NCI-H2081 (cell line): ENCODE data around the gene CFAP47.

Experiments used
- DNase-seq, 2 experiments: peaks; one replicate each; lab custom pipeline; 2025; lab: John Stamatoyannopoulos, UW

Gene CFAP47

DNA sequence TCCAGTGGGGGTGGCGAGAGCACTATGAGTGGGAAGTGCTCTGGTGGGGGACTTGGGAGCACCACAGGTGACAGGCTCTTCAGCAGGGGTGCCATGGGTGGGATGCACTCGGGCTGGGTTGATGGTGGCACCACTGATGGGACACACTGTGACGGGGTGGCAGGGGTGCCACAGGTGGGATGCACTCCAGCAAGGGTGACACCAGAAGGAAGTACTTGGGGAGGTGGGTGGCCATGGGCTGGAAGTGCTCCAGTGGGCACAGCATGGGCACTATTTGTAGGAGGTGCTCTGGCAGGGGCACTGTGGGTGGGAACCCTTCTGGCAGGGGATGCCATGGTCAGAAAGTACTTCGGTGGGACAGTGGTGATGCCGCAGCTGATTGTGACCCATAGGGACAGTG, 346.6 kb downstream of the CFAP47 start:
- DNase-seq, result no peak

- DNase-seq, result no peak
Observed at GRCh38 chrX:36310136-36310535, 390.6 kb downstream of the CFAP47 start.

DNA sequence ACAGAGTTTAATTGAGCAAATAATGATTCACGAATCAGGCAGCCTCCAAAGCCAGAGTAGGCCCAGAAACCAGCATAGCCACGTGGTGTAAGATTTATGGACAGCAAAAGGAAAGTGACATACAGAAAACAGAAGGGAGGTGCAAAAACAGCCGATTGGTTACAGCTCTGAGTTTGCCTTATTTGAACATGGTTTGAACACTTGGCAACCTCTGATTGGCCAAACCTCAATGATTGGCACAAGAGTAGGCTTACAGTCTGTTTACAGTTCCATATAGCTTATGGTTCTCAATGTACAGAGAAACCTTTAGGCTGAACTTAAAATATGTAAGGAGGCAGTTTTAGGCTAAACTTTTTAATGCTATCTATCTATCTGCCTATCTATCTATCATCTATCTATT, 394.8 kb downstream of the CFAP47 start:
- no peak for DNase-seq

- DNase-seq, result no peak
Observed at GRCh38 chrX:36334572-36334971, 415.0 kb downstream of the CFAP47 start.

GRCh38 chrX:36336751-36337150, 417.2 kb downstream of the CFAP47 start:
- no peak for DNase-seq

GRCh38 chrX:36344301-36344700, 424.8 kb downstream of the CFAP47 start:
- DNase-seq, result no peak

- DNase-seq, result no peak
Observed at GRCh38 chrX:36348509-36348908, 429.0 kb downstream of the CFAP47 start.

DNA sequence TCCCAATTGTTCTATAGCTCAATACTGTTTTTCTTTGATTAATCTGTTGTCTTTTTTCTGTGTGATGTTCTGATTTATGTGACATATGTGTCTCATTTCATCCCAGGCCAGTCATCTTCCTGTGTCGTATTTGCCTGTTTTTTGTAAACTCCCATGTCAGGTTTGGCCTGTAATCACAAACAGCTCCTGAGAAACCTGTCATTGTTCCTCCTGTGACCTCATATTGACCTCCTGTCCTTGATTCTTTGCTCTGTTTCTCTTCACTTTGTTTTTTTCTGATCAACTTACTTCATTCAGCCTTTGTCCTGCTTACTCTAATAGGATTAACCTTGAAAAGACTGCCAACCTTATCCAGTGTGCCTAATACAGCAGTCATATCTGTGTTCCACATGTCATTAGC, 438.3 kb downstream of the CFAP47 start:
- DNase-seq, result no peak

DNA sequence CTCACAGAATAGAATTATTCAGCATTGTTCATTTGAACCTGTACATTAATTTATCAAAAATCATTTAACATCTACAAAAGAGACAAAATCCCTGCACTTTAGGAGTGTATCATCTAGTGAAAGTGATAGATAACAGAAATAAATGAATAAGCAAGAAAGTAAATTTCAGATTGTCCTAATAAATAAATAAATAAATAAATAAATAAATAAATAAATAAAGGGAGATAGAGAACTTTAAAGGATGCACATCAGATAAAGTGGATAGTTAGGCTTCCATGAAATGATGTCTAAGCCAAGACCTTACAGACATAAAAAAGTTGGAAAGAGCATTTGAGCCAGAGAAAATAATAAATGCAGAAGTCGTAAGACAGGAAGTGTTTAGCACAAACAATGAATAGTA, 444.7 kb downstream of the CFAP47 start:
- no peak for DNase-seq

GRCh38 chrX:36383495-36383894, 464.0 kb downstream of the CFAP47 start:
- DNase-seq, result no peak

- DNase-seq, result no peak
Observed at GRCh38 chrX:36388901-36389300, 469.4 kb downstream of the CFAP47 start.

DNA sequence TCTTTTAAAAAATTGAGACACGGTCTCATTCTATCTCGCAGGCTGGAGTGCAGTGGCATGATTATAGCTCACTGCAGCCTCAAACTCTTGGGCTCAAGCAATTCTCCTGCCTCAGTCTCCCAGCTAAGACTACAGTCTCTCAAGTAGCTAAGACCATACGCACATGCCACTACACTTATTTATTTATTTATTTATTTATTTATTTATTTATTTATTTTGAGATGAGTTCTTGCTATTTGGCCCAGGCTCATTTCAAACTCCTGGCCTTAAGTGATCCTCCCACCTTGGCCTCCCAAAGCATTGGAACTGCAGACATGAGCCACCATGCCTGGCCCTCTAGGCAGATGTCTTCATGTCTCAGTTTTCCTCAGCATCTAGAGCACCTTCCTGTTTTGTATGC, 482.2 kb downstream of the CFAP47 start:
- DNase-seq, result no peak

DNA sequence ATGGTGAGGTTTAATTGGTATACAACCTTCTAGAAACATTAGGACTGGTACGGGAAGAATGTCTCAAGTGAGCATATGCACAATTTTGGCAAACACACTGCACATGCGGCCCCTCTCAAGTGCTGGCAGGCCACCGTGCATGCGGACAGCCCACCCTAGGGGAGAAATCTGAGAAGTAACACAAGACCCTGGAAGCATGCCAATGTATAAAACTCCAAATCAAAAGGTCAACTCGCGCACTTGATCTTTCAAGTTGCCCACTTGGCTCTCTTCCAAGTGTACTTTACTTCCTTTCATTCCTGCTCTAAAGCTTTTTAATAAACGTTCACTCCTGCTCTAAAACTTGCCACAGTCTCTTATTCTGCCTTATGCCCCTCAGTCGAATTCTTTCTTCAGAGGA, 488.3 kb downstream of the CFAP47 start:
- no peak for DNase-seq

DNA sequence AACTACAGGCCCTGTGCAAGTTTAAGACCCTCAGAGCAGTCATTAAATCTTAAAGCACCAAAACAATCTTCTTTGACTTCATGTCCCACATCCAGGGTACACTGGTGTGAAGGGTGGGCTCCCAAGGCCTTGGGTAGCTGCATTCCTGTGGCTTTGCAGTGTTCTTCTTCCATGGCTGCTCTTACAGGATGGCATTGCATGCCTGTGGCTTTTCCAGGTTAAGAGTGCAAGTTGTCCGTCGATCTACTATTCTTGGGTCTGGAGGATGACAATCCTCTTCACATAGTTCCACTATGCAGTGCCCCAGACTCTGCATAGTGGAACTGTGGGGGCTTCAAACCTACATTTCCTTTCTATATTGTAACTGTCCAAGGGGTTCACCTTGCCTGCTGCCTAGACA, 494.5 kb downstream of the CFAP47 start:
- DNase-seq, result no peak

DNA sequence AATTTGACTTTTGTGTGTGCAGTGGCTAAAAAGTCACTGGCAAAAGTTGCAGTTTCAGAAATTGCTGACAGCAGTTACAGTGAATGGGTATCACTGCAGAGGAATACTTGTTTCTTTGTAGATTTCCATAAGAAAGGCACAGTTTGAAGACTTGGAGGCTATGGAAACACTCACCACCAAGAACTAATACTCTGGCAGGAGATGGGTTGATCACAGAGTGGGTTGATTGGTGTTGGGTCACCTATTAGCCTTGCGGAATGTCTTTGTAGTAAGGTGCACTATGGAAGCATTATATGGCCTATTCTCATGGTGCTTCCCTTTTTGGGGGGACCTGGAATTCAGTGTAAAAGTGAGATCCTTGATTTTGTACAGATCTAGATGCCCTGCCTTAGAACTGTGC, 502.8 kb downstream of the CFAP47 start:
- no peak for DNase-seq

DNA sequence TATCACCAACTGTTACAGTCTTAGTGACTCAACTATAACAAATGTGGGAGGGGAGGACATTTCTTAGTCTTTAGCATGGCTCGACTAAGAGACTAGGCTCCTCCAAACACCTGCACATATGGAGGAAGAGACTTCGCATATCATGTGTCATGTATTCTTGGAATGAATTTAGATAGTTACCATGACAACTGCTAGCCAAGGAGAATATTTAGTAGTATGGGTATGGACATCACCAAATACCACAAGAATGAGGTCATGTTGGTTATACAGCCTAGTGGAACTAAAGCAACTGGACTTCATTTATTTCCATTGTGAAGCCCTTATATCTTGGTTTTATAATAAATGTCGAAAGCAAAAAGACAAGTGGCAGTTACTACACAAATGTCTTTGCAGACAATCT, 512.3 kb downstream of the CFAP47 start:
- DNase-seq, result no peak

- peak in 1 of 2 experiments; percentile 44 for DNase-seq
Observed at GRCh38 chrX:36434522-36434921, 515.0 kb downstream of the CFAP47 start.
